Peyer's patch (tissue), 4 donors: Measurements from ENCODE around the gene HERPUD1.

ENCODE experiments used
- CTCF ChIP-seq, 6 experiments: fragments of 450-650 bp in 4 of 6; fragments of 200-600 bp in 2 of 6; sonication (generic) in 1 of 6; IDR thresholded peaks; one replicate each; pipeline ENCODE4 v1.5.1; 2017 to 2019; ENCODE audit warnings: antibody characterized with exemption in 6 of 6, mild to moderate bottlenecking in 3 of 6, moderate library complexity in 1 of 6
- POLR2A ChIP-seq, 2 donors: fragments of 450-650 bp; IDR thresholded peaks; one replicate each; pipeline ENCODE4 v1.5.1; 2017; ENCODE audit warnings: antibody characterized with exemption in 2 of 2, mild to moderate bottlenecking in 2 of 2, moderate library complexity in 2 of 2

GRCh38 chr16:56929639-56930038 lies 2.3 kb upstream of the HERPUD1 start:
- TF ChIP-seq CTCF (IDR thresholded peaks at IDR 0.05) (no peak), POLR2A (IDR thresholded peaks at IDR 0.05) (no peak)
